PC-9 (cell line): ENCODE measurements around the gene HUS1. TPM values are rescaled to one million over a fixed set of nuclear protein-coding genes. Genes with fewer than 3 reads are reported as not detected.
A peak's percentile ranks its signal among the peaks of the same experiment; 100 is the strongest.

ENCODE experiments used
- Bru-seq: library from RNA; stranded (reverse); fragments of 400-500 nt; gene quantifications from one replicate; lab custom pipeline; 2021; lab: Mats Ljungman, UMichigan
- BruChase-seq, 2 experiments: library from RNA; stranded (reverse); fragments of 400-500 nt; gene quantifications; one replicate each; lab custom pipeline; 2021; lab: Mats Ljungman, UMichigan
- BruUV-seq: library from RNA; stranded (reverse); fragments of 400-500 nt; replicated peaks from 2 replicates; lab custom pipeline; 2021; lab: Mats Ljungman, UMichigan
- CTCF ChIA-PET: fragments of 300-600 bp; sonication (Branson Sonifier 250); formaldehyde crosslinking; loops from one replicate; lab custom pipeline; 2022; ENCODE audit warnings: antibody characterized with exemption; lab: Charles Lee
- POLR2A ChIA-PET: fragments of 300-600 bp; sonication (Branson Sonifier 250); formaldehyde crosslinking; loops from one replicate; lab custom pipeline; 2022; ENCODE audit warnings: antibody characterized with exemption; ENCODE audit not compliant: unreplicated experiment; lab: Charles Lee
- DNase-seq, 2 experiments: peaks; one replicate each; pipeline versions ENCODE4 v3.0.0 to v3.0.0-alpha.2; 2015 to 2022; ENCODE audit warnings: mixed read lengths in 1 of 2
- H2AFZ ChIP-seq: fragments of 200-600 bp; sonication (generic); 2 replicates; pipeline ENCODE4 v1.8.1; 2017; ENCODE audit warnings: antibody characterized with exemption
- H3F3A ChIP-seq: fragments of 200-600 bp; sonication (generic); 2 replicates; pipeline ENCODE4 v1.8.1; 2017; ENCODE audit warnings: antibody characterized with exemption, mild to moderate bottlenecking, low read depth; ENCODE audit not compliant: insufficient read depth
- H3K27ac ChIP-seq: fragments of 200-600 bp; sonication (generic); 2 replicates; pipeline ENCODE4 v1.6.1; 2016; ENCODE audit warnings: mixed run types
- H3K27me3 ChIP-seq: fragments of 200-600 bp; sonication (generic); 2 replicates; pipeline ENCODE4 v1.6.1; 2016; ENCODE audit warnings: low read depth, mixed run types; ENCODE audit not compliant: insufficient read depth
- H3K36me3 ChIP-seq: fragments of 200-600 bp; sonication (generic); 2 replicates; pipeline ENCODE4 v1.6.1; 2016; ENCODE audit warnings: low read depth, mixed run types
- H3K4me1 ChIP-seq: fragments of 200-600 bp; sonication (generic); replicated peaks from 2 replicates; pipeline ENCODE4 v1.6.1; 2016; ENCODE audit warnings: mixed run types; ENCODE audit not compliant: insufficient read depth
- H3K4me2 ChIP-seq: fragments of 200-600 bp; sonication (generic); 2 replicates; pipeline ENCODE4 v1.6.1; 2017; ENCODE audit warnings: mixed run types
- H3K4me3 ChIP-seq: fragments of 200-600 bp; sonication (generic); 2 replicates; pipeline ENCODE4 v1.6.1; 2016; ENCODE audit warnings: mixed run types
- H3K79me2 ChIP-seq: fragments of 200-600 bp; sonication (generic); 2 replicates; pipeline ENCODE4 v1.6.1; 2017; ENCODE audit warnings: low read depth, mixed run types
- H3K9me2 ChIP-seq: fragments of 200-600 bp; sonication (generic); 2 replicates; pipeline ENCODE4 v1.8.1; 2017; ENCODE audit warnings: mild to moderate bottlenecking; ENCODE audit not compliant: insufficient read depth
- H3K9me3 ChIP-seq: fragments of 200-600 bp; sonication (generic); 2 replicates; pipeline ENCODE4 v1.8.1; 2016; ENCODE audit warnings: low read depth; ENCODE audit not compliant: insufficient read depth
- H4K20me1 ChIP-seq: fragments of 200-600 bp; sonication (generic); 2 replicates; pipeline ENCODE4 v1.8.1; 2017; ENCODE audit not compliant: insufficient read depth
- EZH2 ChIP-seq: fragments of 200-600 bp; sonication (generic); IDR thresholded peaks from 2 replicates; pipeline ENCODE4 v1.8.0; 2017; ENCODE audit warnings: antibody characterized with exemption, low read depth
- intact Hi-C: fragments of 100-400 bp; cut with micrococcal nuclease; formaldehyde crosslinking; loops from one replicate; pipeline ENCODE4 v1.10.0; 2022; ENCODE audit not compliant: unreplicated experiment
- long read RNA-seq: library from polyadenylated mRNA; stranded (forward); transcript quantifications from one replicate; pipeline ENCODE4 v2.0.0, GENCODE V29; 2022
- total RNA-seq: library from RNA; stranded (reverse); gene quantifications from 2 replicates; pipeline ENCODE4 v1.2.3, GENCODE V29; 2021
- TF ChIP-seq, protein P1 (sequence below): fragments of 200-600 bp; sonication (generic); conservative IDR thresholded peaks from 2 replicates; pipeline ENCODE4 v1.6.1; 2017; ENCODE audit warnings: mixed run types, antibody characterized with exemption, mild to moderate bottlenecking, moderate library complexity

HUS1 gene
- total RNA-seq (28.4 and 43.5 TPM in 2 replicates), Bru-seq, nascent RNA (percentile 93 among the genes with signal in this experiment), BruChase-seq, experiment 1, labeled RNA remaining after a 2-hour chase (percentile 88 among the genes with signal in this experiment), BruChase-seq, experiment 2, labeled RNA remaining after a 6-hour chase (percentile 91 among the genes with signal in this experiment)
- long read RNA-seq, transcript HUS1-201 (8 exons, 2,935 nt), result major isoform, 26 of 33 reads
- long read RNA-seq, partial matches to known transcripts, result 0 of 33 reads
- long read RNA-seq, other reads (novel, unspliced or antisense), result 6 of 33 reads

DNA sequence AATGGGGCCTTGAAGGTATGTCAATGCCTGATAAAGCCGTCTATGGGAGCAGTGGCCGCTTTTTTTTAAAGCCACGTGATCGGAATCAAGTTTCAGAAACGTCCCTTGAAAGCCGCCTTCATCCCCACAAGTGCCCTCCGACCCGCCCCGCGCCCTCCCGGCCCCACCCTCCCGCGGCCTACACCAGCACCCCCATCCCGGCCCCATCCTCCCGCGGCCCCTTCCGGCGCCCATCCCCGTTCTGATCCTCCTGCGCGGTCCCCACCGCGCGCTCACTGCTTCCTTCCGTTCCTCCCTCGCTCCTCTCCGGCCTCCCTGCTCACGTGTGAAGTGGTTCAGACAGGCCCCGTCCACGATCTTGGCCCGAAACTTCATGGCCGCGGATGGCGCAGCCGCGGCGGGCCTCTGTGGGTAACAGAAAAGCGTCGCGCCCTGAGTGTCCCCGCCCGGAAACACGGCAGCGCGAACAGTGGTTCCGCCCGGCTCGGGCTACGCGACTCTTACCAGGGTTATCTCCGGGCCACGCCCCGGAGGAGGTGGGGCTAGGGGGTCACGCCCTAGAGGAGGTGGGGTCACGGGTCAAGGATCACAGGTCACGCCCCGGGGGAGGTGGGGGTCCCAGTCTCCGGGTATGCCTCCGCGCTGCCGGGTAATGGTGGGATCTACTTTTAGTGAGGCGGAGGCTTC lies at the start of gene HUS1:
HUS1 (minus strand) TSS at position 471 of the 687 bp plus-strand sequence; CDS start at position 375, 96 bp downstream.
- no peaks in the 10 kb centered on the region for H3K9me2 ChIP-seq
- BruUV-seq, result no TSS peak
- peak within 1 kb of the TSS; percentile 89 for H3K4me3 ChIP-seq
- intact Hi-C loops, result loop anchor here (1.0 kb wide), 2 partner anchors 111 to 131 kb away; no protein-coding TSS in a partner anchor
- TF ChIP-seq EZH2, result no peak
- TF ChIP-seq, protein P1, sequence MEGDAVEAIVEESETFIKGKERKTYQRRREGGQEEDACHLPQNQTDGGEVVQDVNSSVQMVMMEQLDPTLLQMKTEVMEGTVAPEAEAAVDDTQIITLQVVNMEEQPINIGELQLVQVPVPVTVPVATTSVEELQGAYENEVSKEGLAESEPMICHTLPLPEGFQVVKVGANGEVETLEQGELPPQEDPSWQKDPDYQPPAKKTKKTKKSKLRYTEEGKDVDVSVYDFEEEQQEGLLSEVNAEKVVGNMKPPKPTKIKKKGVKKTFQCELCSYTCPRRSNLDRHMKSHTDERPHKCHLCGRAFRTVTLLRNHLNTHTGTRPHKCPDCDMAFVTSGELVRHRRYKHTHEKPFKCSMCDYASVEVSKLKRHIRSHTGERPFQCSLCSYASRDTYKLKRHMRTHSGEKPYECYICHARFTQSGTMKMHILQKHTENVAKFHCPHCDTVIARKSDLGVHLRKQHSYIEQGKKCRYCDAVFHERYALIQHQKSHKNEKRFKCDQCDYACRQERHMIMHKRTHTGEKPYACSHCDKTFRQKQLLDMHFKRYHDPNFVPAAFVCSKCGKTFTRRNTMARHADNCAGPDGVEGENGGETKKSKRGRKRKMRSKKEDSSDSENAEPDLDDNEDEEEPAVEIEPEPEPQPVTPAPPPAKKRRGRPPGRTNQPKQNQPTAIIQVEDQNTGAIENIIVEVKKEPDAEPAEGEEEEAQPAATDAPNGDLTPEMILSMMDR, result no peak
- no peaks in the 10 kb centered on the region for H3K9me3 ChIP-seq
- ChIA-PET POLR2A (no interaction called here), CTCF (no interaction called here)
- H4K20me1 ChIP-seq, result no peaks in the 10 kb centered on the region
- peaks cover 11% of the 10 kb centered on the region for H3K4me1 ChIP-seq
- peaks cover 23% of the 10 kb centered on the region for H3F3A ChIP-seq
- H3K27ac ChIP-seq, result peak within 1 kb of the TSS; percentile 71
- peaks cover 22% of the 10 kb centered on the region for H3K79me2 ChIP-seq
- no peaks in the 10 kb centered on the region for H3K27me3 ChIP-seq
- H3K4me2 ChIP-seq, result peak within 1 kb of the TSS; percentile 99
- H2AFZ ChIP-seq, result peak within 1 kb of the TSS; percentile 72
- peak; percentile 81 to 86 for DNase-seq
- H3K36me3 ChIP-seq, result peaks cover 30% of the 10 kb centered on the region

DNA sequence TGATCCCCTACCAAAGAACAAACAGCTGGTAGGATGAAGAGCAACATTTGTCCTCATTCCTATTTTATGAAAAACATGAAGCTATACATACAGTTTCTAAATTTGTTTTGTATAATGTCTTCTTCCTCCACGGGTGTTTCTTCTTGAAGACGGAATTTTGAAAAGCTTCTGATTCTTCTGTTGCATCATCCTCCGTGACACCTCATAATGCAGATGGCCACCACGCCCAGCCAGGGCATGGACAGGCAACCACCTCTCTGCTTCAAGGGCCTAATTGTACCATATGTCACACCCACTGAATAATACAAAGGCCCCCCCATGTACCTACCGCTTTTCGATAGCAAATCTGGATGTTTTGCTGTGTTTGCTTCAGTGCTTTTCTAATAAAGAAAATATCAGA lies 49.5 kb upstream of the HUS1 start, which contains the start of gene SUN3:
SUN3 (minus strand) TSS at position 170 of the 400 bp plus-strand sequence; CDS start at position 1, 169 bp downstream.
- intact Hi-C loops, result no loop called here
- ChIA-PET POLR2A (no interaction called here), CTCF (no interaction called here)
- Histone ChIP-seq H3K27me3 (no peaks in the 10 kb centered on the region), H3K9me3 (peaks cover 3% of the 10 kb centered on the region), H3K4me2 (no peak within 1 kb of the TSS), H3K79me2 (no peaks in the 10 kb centered on the region), H3K4me1 (peaks cover 11% of the 10 kb centered on the region), H2AFZ (no peak within 1 kb of the TSS), H4K20me1 (no peaks in the 10 kb centered on the region), H3F3A (no peaks in the 10 kb centered on the region), H3K9me2 (no peaks in the 10 kb centered on the region), H3K27ac (no peak within 1 kb of the TSS), H3K4me3 (no peak within 1 kb of the TSS), H3K36me3 (no peaks in the 10 kb centered on the region)
- DNase-seq, result no peak
- BruUV-seq, result no TSS peak
- TF ChIP-seq, protein P1, result no peak
- no peak for TF ChIP-seq EZH2

DNA sequence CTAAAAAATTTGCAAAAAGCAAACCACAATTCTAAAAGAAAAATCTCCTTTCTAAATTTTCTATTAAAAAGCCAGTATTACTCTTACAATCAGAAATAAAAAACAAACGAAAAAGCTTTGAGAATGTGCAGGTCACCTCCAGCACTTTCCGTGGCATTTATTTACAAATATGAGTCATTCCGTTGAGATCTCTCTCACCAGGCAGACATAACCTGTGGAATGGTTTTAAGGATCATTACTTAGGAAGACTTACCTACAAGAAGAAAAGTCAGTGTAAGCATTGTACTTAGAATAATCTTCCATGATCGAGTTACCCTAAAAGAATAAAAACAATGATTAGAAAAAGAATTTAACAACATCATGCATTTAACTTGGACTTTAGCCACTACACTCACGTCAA lies 46.2 kb upstream of the HUS1 start:
- BruUV-seq, result no TSS peak
- Histone ChIP-seq H2AFZ (no peak overlapping the region), H3K27ac (no peak overlapping the region), H3K4me1 (peaks cover 11% of the 10 kb centered on the region), H3K9me3 (peaks cover 10% of the 10 kb centered on the region), H4K20me1 (no peaks in the 10 kb centered on the region), H3K4me3 (no peak overlapping the region), H3K4me2 (peak overlapping the region; percentile 8), H3F3A (no peaks in the 10 kb centered on the region), H3K27me3 (no peaks in the 10 kb centered on the region), H3K79me2 (no peaks in the 10 kb centered on the region), H3K9me2 (no peaks in the 10 kb centered on the region), H3K36me3 (no peaks in the 10 kb centered on the region)
- intact Hi-C loops, result no loop called here
- no peak for TF ChIP-seq EZH2
- TF ChIP-seq, protein P1, result no peak
- peak in 1 of 2 experiments; percentile 55 for DNase-seq
- POLR2A ChIA-PET, result no interaction called here
- CTCF ChIA-PET, result no interaction called here
